K562 (cell line): Measurements from ENCODE around the gene TPD52L1. TPM values are rescaled to one million over a fixed set of nuclear protein-coding genes. Genes with fewer than 3 reads are reported as not detected.

Source experiments
- ATF7 ChIP-seq: fragments of 450-650 bp; IDR thresholded peaks from 2 replicates; pipeline ENCODE4 v1.7.1; 2014; ENCODE audit warnings: mild to moderate bottlenecking, moderate library complexity
- CCAR2 ChIP-seq: fragments of 200-400 bp; formaldehyde crosslinking; IDR thresholded peaks from 2 replicates; pipeline ENCODE4 v1.6.1; 2017; ENCODE audit warnings: mild to moderate bottlenecking, low read depth, low read length
- NCOA6 ChIP-seq: fragments of 450-650 bp; IDR thresholded peaks from 2 replicates; pipeline ENCODE4 v1.6.1; 2017; ENCODE audit warnings: mild to moderate bottlenecking
- NR2C2 ChIP-seq, 2 experiments: fragments of 200-800 bp in 1 of 2; sonication (Bioruptor generic) in 1 of 2; sonication (generic) in 1 of 2; formaldehyde crosslinking in 1 of 2; IDR thresholded peaks; 2 replicates each; pipeline versions ENCODE4 v1.6.1 to v1.8.0; 2016 to 2022; ENCODE audit warnings: mild to moderate bottlenecking in 1 of 2, missing compliant biosample characterization in 1 of 2, missing genetic modification characterization in 1 of 2, missing genetic modification reagents in 1 of 2
- RBM22 ChIP-seq: fragments of 200-400 bp; formaldehyde crosslinking; IDR thresholded peaks from 2 replicates; pipeline ENCODE4 v1.6.1; 2018; ENCODE audit warnings: low read length, low read depth; ENCODE audit not compliant: poor library complexity, severe bottlenecking
- RREB1 ChIP-seq: fragments of 250-450 bp; sonication (Bioruptor Pico); IDR thresholded peaks from 2 replicates; pipeline ENCODE4 v1.4.0; 2020
- ZNF224 ChIP-seq: sonication (generic); formaldehyde crosslinking; IDR thresholded peaks from 2 replicates; pipeline ENCODE4 v1.8.0; 2022; ENCODE audit warnings: mild to moderate bottlenecking, missing genetic modification reagents
- polyA plus RNA-seq, 8 experiments: library from polyadenylated mRNA; depleted of rRNA in 4 of 8; stranded (reverse) in 5 of 8; unstranded in 3 of 8; fragments of >200 nt; fragmentation: Nextera tagmentation in 2 of 8; fragmentation: Illumina TruSeq in 1 of 8; extraction: Ambion mirVana in 2 of 8; extraction: Trizol in 1 of 8; gene quantifications; 2 replicates each; pipeline versions ENCODE4 v1.2.1 to v1.2.3, GENCODE V29; 2011 to 2014; ENCODE audit warnings: inconsistent platforms in 1 of 8, missing spikeins in 1 of 8
- total RNA-seq, 7 experiments: library from RNA; depleted of rRNA in 6 of 7; stranded (reverse); fragments of >200 nt in 6 of 7; fragmentation: Illumina TruSeq in 2 of 7; extraction: Trizol in 2 of 7; gene quantifications; 2 replicates each; pipeline versions ENCODE4 v1.2.1 to v1.2.3, GENCODE V29; 2011 to 2021; ENCODE audit warnings: low replicate concordance in 1 of 7
- TF ChIP-seq, protein P1 (sequence below), 2 experiments: IDR thresholded peaks in 1 of 2; conservative IDR thresholded peaks in 1 of 2; 2 replicates each; pipeline ENCODE4 v1.6.1; 2016; ENCODE audit warnings: low read depth in 2 of 2, mild to moderate bottlenecking in 1 of 2, missing compliant biosample characterization in 1 of 2, missing genetic modification characterization in 1 of 2, moderate library complexity in 1 of 2
- TF ChIP-seq, protein P2 (sequence below): sonication (generic); formaldehyde crosslinking; IDR thresholded peaks from 2 replicates; pipeline ENCODE4 v1.8.0; 2023; ENCODE audit warnings: missing genetic modification reagents, mild to moderate bottlenecking, borderline replicate concordance

Gene TPD52L1
- total and polyA plus RNA-seq, 9 of the 15 experiments (the other 6 are each of a cell fraction or from before 2014, with no cell fraction given): 12.9 to 149 (median 75.7) TPM

DNA sequence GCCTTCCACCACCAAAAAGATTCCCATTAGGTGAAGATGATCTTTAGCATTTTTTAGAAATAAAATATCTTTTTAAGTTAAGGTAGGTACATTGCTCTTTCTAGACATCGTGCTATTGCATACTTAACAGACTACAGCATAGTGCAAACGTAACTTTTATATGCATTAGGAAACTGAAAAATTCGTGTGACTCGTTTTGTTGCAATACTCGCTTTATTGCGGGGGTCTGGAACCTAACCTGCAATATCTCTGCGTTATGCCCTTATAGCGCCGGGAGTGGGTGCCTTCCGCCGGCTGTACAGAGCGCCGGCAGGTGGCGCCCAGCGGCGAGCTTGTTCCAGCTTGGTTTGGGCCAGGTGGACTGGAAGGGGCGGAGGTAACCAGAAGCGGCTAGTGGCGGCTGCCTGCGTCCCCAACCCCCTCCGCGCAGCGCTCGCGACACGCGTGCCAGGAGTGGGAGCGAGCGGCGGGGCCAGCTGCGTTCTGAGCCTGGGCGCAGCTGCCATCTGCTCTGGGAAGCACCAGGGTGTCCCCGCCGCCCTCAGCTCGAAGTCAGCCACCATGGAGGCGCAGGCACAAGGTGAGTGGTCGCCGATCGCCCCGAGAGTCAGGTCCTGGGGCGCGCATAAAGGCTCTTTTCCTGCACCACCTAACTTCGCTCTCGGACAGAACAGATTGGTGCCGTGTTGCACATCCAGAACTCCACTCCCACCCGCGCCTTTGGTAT, at the start of gene TPD52L1 (continued):
- TF ChIP-seq, protein P1, sequence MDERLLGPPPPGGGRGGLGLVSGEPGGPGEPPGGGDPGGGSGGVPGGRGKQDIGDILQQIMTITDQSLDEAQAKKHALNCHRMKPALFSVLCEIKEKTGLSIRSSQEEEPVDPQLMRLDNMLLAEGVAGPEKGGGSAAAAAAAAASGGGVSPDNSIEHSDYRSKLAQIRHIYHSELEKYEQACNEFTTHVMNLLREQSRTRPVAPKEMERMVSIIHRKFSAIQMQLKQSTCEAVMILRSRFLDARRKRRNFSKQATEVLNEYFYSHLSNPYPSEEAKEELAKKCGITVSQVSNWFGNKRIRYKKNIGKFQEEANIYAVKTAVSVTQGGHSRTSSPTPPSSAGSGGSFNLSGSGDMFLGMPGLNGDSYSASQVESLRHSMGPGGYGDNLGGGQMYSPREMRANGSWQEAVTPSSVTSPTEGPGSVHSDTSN (CRISPR knock-in tag; IDR thresholded peaks at IDR 0.05; ENCODE audit: low read depth): no peak
- TF ChIP-seq, protein P1 (tag; conservative IDR thresholded peaks at IDR 0.05; ENCODE audit: low read depth): no peak
- TF ChIP-seq RBM22 (no peak), ZNF224 (no peak), NR2C2 (CRISPR knock-in tag; IDR thresholded peaks at IDR 0.05) (peak; percentile 36; the same call in 1 of the 2 replicates), NR2C2 (tag; IDR thresholded peaks at IDR 0.05) (no peak), NCOA6 (no peak), CCAR2 (no peak), RREB1 (CRISPR knock-in tag) (peak; percentile 83), ATF7 (no peak)
- TF ChIP-seq, protein P2, sequence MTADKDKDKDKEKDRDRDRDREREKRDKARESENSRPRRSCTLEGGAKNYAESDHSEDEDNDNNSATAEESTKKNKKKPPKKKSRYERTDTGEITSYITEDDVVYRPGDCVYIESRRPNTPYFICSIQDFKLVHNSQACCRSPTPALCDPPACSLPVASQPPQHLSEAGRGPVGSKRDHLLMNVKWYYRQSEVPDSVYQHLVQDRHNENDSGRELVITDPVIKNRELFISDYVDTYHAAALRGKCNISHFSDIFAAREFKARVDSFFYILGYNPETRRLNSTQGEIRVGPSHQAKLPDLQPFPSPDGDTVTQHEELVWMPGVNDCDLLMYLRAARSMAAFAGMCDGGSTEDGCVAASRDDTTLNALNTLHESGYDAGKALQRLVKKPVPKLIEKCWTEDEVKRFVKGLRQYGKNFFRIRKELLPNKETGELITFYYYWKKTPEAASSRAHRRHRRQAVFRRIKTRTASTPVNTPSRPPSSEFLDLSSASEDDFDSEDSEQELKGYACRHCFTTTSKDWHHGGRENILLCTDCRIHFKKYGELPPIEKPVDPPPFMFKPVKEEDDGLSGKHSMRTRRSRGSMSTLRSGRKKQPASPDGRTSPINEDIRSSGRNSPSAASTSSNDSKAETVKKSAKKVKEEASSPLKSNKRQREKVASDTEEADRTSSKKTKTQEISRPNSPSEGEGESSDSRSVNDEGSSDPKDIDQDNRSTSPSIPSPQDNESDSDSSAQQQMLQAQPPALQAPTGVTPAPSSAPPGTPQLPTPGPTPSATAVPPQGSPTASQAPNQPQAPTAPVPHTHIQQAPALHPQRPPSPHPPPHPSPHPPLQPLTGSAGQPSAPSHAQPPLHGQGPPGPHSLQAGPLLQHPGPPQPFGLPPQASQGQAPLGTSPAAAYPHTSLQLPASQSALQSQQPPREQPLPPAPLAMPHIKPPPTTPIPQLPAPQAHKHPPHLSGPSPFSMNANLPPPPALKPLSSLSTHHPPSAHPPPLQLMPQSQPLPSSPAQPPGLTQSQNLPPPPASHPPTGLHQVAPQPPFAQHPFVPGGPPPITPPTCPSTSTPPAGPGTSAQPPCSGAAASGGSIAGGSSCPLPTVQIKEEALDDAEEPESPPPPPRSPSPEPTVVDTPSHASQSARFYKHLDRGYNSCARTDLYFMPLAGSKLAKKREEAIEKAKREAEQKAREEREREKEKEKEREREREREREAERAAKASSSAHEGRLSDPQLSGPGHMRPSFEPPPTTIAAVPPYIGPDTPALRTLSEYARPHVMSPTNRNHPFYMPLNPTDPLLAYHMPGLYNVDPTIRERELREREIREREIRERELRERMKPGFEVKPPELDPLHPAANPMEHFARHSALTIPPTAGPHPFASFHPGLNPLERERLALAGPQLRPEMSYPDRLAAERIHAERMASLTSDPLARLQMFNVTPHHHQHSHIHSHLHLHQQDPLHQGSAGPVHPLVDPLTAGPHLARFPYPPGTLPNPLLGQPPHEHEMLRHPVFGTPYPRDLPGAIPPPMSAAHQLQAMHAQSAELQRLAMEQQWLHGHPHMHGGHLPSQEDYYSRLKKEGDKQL (CRISPR knock-in tag): peak; percentile 86; the same call in 1 of the 2 replicates
